ENCODE results near the gene C17orf114.

Gene C17orf114

GRCh38 chr17:4764595-4764994 is 37.5 kb downstream of the C17orf114 start:
- no peaks in the 10 kb centered on the region for H3K9me3 ChIP-seq (ENCODE audit: control insufficient read depth in 2 of 3, insufficient read depth in 1 of 3, low read length in 3 of 3)
- H3K27me3 ChIP-seq (ENCODE audit: control insufficient read depth, insufficient read depth, low read length): no peaks in the 10 kb centered on the region
- DNase-seq: no peak
- H3K4me3 ChIP-seq (ENCODE audit: low read length in 3 of 3): no peak overlapping the region
- FAIRE-seq: no peak
- no peaks in the 10 kb centered on the region for H3K36me3 ChIP-seq (ENCODE audit: control insufficient read depth in 2 of 3, insufficient read depth in 3 of 3, low read length in 3 of 3)
- H3K9ac ChIP-seq (ENCODE audit: low read length in 3 of 3): no peak overlapping the region
- H3K4me1 ChIP-seq (ENCODE audit: control insufficient read depth in 2 of 3, insufficient read depth in 2 of 3, low read depth in 1 of 3, low read length in 3 of 3): no peaks in the 10 kb centered on the region
- intact Hi-C loops (cut with DNase I): no loop called here
- TF ChIP-seq CTCF (IDR thresholded peaks at IDR 0.05; ENCODE audit: borderline replicate concordance, extremely low read depth, insufficient read depth): no peak
- H3K27ac ChIP-seq (ENCODE audit: low read depth in 2 of 2, low read length in 2 of 2): no peak overlapping the region

GRCh38 chr17:4759776-4760236 is 42.3 kb downstream of the C17orf114 start:
- Histone ChIP-seq H3K9me3 (ENCODE audit: control insufficient read depth in 2 of 3, insufficient read depth in 1 of 3, low read length in 3 of 3) (no peaks in the 10 kb centered on the region), H3K4me1 (ENCODE audit: control insufficient read depth in 2 of 3, insufficient read depth in 2 of 3, low read depth in 1 of 3, low read length in 3 of 3) (no peaks in the 10 kb centered on the region), H3K27ac (ENCODE audit: low read depth in 2 of 2, low read length in 2 of 2) (no peak overlapping the region), H3K27me3 (ENCODE audit: control insufficient read depth, insufficient read depth, low read length) (no peaks in the 10 kb centered on the region), H3K9ac (ENCODE audit: low read length in 3 of 3) (no peak overlapping the region), H3K36me3 (ENCODE audit: control insufficient read depth in 2 of 3, insufficient read depth in 3 of 3, low read length in 3 of 3) (no peaks in the 10 kb centered on the region), H3K4me3 (ENCODE audit: low read length in 3 of 3) (no peak overlapping the region)
- intact Hi-C loops (cut with DNase I): no loop called here
- no peak for FAIRE-seq
- peak in 1 of 5 donors; percentile 4 for DNase-seq
- no peak for TF ChIP-seq CTCF (IDR thresholded peaks at IDR 0.05; ENCODE audit: borderline replicate concordance, extremely low read depth, insufficient read depth)

GRCh38 chr17:4753392-4753791 is 48.7 kb downstream of the C17orf114 start:
- Histone ChIP-seq H3K9me3 (ENCODE audit: control insufficient read depth in 2 of 3, insufficient read depth in 1 of 3, low read length in 3 of 3) (no peaks in the 10 kb centered on the region), H3K27me3 (ENCODE audit: control insufficient read depth, insufficient read depth, low read length) (no peaks in the 10 kb centered on the region), H3K9ac (ENCODE audit: low read length in 3 of 3) (no peak overlapping the region), H3K4me1 (ENCODE audit: control insufficient read depth in 2 of 3, insufficient read depth in 2 of 3, low read depth in 1 of 3, low read length in 3 of 3) (peaks cover 0 to 3% (median 0%) of the 10 kb centered on the region in 3 donors), H3K4me3 (ENCODE audit: low read length in 3 of 3) (no peak overlapping the region), H3K27ac (ENCODE audit: low read depth in 2 of 2, low read length in 2 of 2) (no peak overlapping the region), H3K36me3 (ENCODE audit: control insufficient read depth in 2 of 3, insufficient read depth in 3 of 3, low read length in 3 of 3) (no peaks in the 10 kb centered on the region)
- intact Hi-C loops (cut with DNase I): no loop called here
- DNase-seq (no peak), FAIRE-seq (no peak)
- TF ChIP-seq CTCF (IDR thresholded peaks at IDR 0.05; ENCODE audit: borderline replicate concordance, extremely low read depth, insufficient read depth): no peak

- intact Hi-C loops (cut with DNase I): no loop called here
- no peaks in the 10 kb centered on the region for H3K9me3 ChIP-seq (ENCODE audit: control insufficient read depth in 2 of 3, insufficient read depth in 1 of 3, low read length in 3 of 3)
- no peak overlapping the region for H3K4me3 ChIP-seq (ENCODE audit: low read length in 3 of 3)
- FAIRE-seq: no peak
- H3K4me1 ChIP-seq (ENCODE audit: control insufficient read depth in 2 of 3, insufficient read depth in 2 of 3, low read depth in 1 of 3, low read length in 3 of 3): peaks cover 0 to 4% (median 0%) of the 10 kb centered on the region in 3 donors
- H3K36me3 ChIP-seq (ENCODE audit: control insufficient read depth in 2 of 3, insufficient read depth in 3 of 3, low read length in 3 of 3): no peaks in the 10 kb centered on the region
- H3K27me3 ChIP-seq (ENCODE audit: control insufficient read depth, insufficient read depth, low read length): no peaks in the 10 kb centered on the region
- no peak overlapping the region for H3K9ac ChIP-seq (ENCODE audit: low read length in 3 of 3)
- H3K27ac ChIP-seq (ENCODE audit: low read depth in 2 of 2, low read length in 2 of 2): no peak overlapping the region
- no peak for DNase-seq
- no peak for TF ChIP-seq CTCF (IDR thresholded peaks at IDR 0.05; ENCODE audit: borderline replicate concordance, extremely low read depth, insufficient read depth)
Observed at GRCh38 chr17:4751932-4752331, 50.2 kb downstream of the C17orf114 start.
